Right cardiac atrium (tissue), 5 donors: ENCODE measurements around the gene SEC16A. TPM values are rescaled to one million over a fixed set of nuclear protein-coding genes. Genes with fewer than 3 reads are reported as not detected.

ENCODE experiments used
- ATAC-seq, 2 donors: fragments of 200-7000 bp; cut with Tn5 transposase; one replicate each; pipeline versions ENCODE4 v1.8.0 to v1.9.1; 2020; ENCODE audit warnings: moderate library complexity in 2 of 2, mild to moderate bottlenecking in 1 of 2
- DNase-seq, 3 donors: peaks; one replicate each; pipeline ENCODE4 v3.0.0-alpha.2; 2020
- H3K27ac ChIP-seq: one replicate; pipeline ENCODE4 v1.5.1; 2013; ENCODE audit warnings: mild to moderate bottlenecking, low read length, control low read depth, moderate library complexity
- H3K27me3 ChIP-seq: one replicate; pipeline ENCODE4 v1.6.1; 2013; ENCODE audit not compliant: control insufficient read depth, insufficient read depth
- H3K4me1 ChIP-seq: one replicate; pipeline ENCODE4 v1.6.1; 2013; ENCODE audit warnings: low read length; ENCODE audit not compliant: control insufficient read depth, insufficient read depth
- H3K4me3 ChIP-seq: one replicate; pipeline ENCODE4 v1.5.1; 2013; ENCODE audit warnings: low read length, control low read depth
- H3K9me3 ChIP-seq: one replicate; pipeline ENCODE4 v1.6.1; 2013; ENCODE audit warnings: low read length; ENCODE audit not compliant: control insufficient read depth
- WGBS: extraction: QIAGEN DNeasy Blood & Tissue Kit; methylation state at CpG from one replicate; pipeline ENCODE4 v1.1.7; 2013; 5-methylcytosine and 5-hydroxymethylcytosine counted together
- intact Hi-C, 4 donors: fragments of 100-400 bp; cut with DNase I; formaldehyde crosslinking; loops; one replicate each; pipeline versions ENCODE4 v1.11.0 to v1.14.0; 2022 to 2023
- polyA plus RNA-seq: library from polyadenylated mRNA; stranded (reverse); fragments of 200-250 nt; gene quantifications from one replicate; pipeline ENCODE4 v1.2.3, GENCODE V29; 2013
- total RNA-seq, 4 donors: library from RNA; stranded (reverse); fragmentation: NEBNext Ultra II Directional; extraction: Animal tissue kit (Norgen Biotek cat#: 25700); gene quantifications; one replicate each; pipeline ENCODE4 v1.2.1, GENCODE V29; 2021
- donor health status: healthy with polysubstance abuse.
- donor health status: DM: no; HTN: yes; CAD: no.
- donor health status: DM: no; HTN: no; CAD: no.
- donor health status: DM: no; HTN: yes; CAD: no; lungs with severe emphysema.
- donor health status: DM: yes; HTN: yes; CAD: no.

Gene SEC16A
- total and polyA plus RNA-seq, 5 donors = 23.1 to 35.3 (median 26.4) TPM

GRCh38 chr9:136517950-136518349, 35.1 kb upstream of the SEC16A start:
- intact Hi-C loops = no loop called here
- peak in 1 of 3 donors; percentile 61 for DNase-seq
- Histone ChIP-seq H3K4me3 (no peak overlapping the region), H3K4me1 (no peaks in the 10 kb centered on the region), H3K27ac (no peak overlapping the region), H3K9me3 (no peaks in the 10 kb centered on the region), H3K27me3 (no peaks in the 10 kb centered on the region)
- 86% methylated on average over 17 of the region's 17 CpGs for WGBS
- no peak for ATAC-seq

GRCh38 chr9:136517012-136517743, 34.3 kb upstream of the SEC16A start:
- H3K4me3 ChIP-seq = no peak overlapping the region
- no peak overlapping the region for H3K27ac ChIP-seq
- intact Hi-C loops = no loop called here
- H3K4me1 ChIP-seq = no peaks in the 10 kb centered on the region
- ATAC-seq (no peak), DNase-seq (no peak)
- WGBS = 87% methylated on average over 37 of the region's 37 CpGs
- H3K9me3 ChIP-seq = no peaks in the 10 kb centered on the region
- no peaks in the 10 kb centered on the region for H3K27me3 ChIP-seq

DNA sequence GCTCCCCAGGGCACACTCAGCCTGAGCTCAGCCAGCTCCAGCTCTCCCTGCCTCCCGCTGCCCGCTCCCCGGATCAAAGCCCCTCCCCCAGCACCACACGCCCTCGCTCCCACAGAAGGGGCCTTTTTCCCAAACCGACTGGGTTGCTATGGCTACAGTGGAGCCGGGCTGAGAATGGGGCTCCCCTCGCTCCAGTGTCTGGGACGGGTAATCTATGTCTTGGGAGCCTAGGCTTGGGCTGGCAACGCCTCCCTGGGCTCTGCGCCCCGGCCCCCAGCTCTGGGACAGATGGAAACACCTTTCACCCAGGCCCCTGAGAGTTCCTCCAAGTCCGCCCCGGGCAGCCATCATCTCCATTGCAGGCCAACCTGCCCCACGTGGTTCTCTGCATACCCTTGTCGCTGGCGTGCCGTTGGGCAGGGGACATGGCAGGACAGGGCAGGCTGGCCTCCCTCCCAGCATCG, 33.4 kb upstream of the SEC16A start:
- intact Hi-C loops = no loop called here
- WGBS = 67% methylated on average over 19 of the region's 19 CpGs
- no peak overlapping the region for H3K27ac ChIP-seq
- no peaks in the 10 kb centered on the region for H3K4me1 ChIP-seq
- no peaks in the 10 kb centered on the region for H3K9me3 ChIP-seq
- no peaks in the 10 kb centered on the region for H3K27me3 ChIP-seq
- no peak overlapping the region for H3K4me3 ChIP-seq
- no peak for DNase-seq
- ATAC-seq = no peak

- no peaks in the 10 kb centered on the region for H3K4me1 ChIP-seq
- no peaks in the 10 kb centered on the region for H3K27me3 ChIP-seq
- H3K27ac ChIP-seq = no peak overlapping the region
- no peak for ATAC-seq
- no peak for DNase-seq
- H3K9me3 ChIP-seq = no peaks in the 10 kb centered on the region
- H3K4me3 ChIP-seq = no peak overlapping the region
- intact Hi-C loops = no loop called here
- WGBS = 95% methylated on average over 28 of the region's 28 CpGs
Measured at GRCh38 chr9:136515276-136515675, 32.4 kb upstream of the SEC16A start.

DNA sequence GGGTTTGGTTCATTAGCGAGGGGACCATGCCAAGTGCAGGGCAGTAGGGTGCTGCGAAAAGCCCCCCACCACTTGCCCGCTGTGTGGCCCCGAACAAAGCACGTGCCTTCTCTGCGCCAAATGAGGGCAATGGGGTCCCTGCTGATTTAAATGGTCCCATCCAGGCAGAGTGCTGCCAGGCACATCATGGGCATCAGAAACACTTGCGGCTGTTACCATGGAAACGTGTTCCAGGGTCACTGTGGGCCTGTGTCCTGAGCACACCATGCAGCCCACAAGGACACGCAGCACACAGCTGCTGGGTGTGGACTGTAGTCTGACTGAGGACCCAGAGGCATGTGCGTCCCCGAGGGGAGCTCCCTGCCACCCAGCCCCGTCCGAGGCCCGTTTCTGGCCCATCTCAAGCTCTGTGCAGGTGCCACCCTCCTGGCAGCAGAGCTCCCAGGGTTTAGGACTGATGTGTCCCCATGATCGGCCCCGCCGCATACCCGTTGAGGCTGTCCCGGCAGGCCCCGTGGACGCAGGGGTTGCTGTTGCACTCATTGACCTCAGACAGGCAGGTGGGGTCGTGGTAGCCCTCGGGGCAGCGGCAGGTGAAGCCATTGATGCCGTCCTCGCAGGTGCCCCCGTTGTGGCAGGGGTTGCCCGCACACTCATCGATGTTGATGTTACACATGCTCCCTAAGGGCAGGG, 31.3 kb upstream of the SEC16A start:
- Histone ChIP-seq H3K27me3 (no peaks in the 10 kb centered on the region), H3K4me1 (no peaks in the 10 kb centered on the region), H3K9me3 (no peaks in the 10 kb centered on the region), H3K4me3 (no peak overlapping the region), H3K27ac (no peak overlapping the region)
- DNase-seq (no peak), ATAC-seq (no peak)
- 86% methylated on average over 29 of the region's 29 CpGs for WGBS
- intact Hi-C loops = no loop called here

DNA sequence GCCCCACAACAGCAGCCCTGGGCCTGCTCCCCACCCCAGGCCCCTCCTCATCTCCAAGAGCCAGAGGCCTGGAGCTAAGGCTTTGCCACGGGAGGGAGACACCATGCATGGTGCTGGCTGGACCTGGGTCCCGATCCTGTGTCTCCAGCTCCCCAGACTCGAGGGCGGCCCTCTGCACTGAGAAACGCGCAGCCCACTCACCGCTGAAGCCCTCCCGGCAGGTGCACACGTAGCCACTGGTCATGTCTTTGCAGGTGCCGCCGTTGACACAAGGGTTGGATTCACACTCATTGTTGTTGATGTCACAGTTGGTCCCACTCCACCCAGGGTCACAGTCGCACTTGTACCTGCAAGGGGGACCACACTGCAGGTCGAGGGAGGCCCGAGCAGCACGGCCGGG, 30.4 kb upstream of the SEC16A start:
- no peaks in the 10 kb centered on the region for H3K9me3 ChIP-seq
- no peak overlapping the region for H3K4me3 ChIP-seq
- 95% methylated on average over 16 of the region's 16 CpGs for WGBS
- no peaks in the 10 kb centered on the region for H3K4me1 ChIP-seq
- DNase-seq = no peak
- no peaks in the 10 kb centered on the region for H3K27me3 ChIP-seq
- no peak for ATAC-seq
- no peak overlapping the region for H3K27ac ChIP-seq
- intact Hi-C loops = no loop called here

DNA sequence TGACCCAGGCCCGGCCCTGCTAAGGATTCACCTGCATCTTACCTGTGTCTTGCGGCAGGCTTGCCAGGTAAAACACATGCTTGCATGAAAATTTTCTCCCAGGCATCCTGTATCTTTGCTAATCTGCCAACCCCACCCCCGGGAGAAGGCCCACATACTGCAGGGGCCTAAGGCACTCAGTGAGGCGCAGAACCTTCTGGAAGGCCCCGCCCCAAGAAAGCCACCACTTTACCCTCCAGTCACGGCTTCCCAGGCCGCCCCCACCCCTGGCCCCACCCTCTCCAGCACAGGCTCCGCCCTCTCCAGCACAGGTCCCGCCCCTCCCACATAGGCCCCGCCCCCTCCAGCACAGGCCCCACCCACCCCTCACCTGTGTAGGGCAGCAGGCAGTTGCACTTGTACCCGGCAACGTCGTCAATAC, 29.8 kb upstream of the SEC16A start:
- no peaks in the 10 kb centered on the region for H3K4me1 ChIP-seq
- DNase-seq (peak in 2 of 3 donors; percentile 73 to 82), ATAC-seq (peak; percentile 6 to 39)
- 57% methylated on average over 13 of the region's 13 CpGs for WGBS
- H3K27me3 ChIP-seq = no peaks in the 10 kb centered on the region
- no peaks in the 10 kb centered on the region for H3K9me3 ChIP-seq
- intact Hi-C loops = no loop called here
- H3K27ac ChIP-seq = peak overlapping the region; percentile 81
- no peak overlapping the region for H3K4me3 ChIP-seq

DNA sequence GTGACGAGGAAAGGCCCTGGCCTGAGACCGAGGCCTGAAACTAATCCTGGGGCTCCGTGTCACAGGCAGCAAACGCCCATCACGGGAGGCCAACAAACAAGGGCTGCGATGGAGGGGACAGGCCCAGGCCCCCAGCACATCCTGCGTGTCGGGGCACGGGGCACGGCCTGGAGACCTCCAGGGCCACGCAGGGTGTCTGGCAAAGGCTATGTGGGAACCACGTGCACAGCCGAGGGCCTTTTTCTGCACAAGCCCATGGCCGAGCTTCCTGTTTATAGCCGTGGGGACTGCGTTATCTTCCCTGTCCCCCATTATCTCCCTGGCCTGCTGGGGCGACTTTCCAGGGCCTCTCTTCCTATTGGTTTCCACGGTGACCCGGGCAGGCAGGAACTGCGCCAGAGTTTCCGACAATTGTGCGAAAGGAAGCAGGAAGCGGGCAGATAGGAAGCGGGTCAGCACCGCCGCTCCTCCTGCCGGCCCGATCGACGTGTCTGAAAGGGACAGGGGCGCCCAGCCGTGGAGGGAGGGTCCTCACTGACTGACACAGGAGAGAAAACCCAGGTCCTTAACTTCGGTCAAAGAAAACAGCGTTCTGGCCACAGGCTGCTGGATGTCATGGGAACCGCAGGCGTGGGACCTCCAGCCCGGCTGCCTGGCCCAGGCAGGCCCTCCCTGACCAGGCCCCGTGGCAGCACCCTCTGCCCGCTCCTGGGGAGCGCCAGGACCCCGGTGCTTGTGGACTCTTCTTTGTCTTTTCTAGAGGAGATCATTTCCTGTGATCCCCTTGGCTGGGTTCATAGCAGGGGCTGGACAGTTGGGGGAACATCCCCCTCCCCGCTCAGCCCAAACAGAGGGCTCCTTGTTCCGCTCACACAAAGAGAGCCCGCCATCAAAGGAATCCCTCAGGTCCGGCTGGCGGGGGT, 29.1 kb upstream of the SEC16A start:
- H3K4me3 ChIP-seq = no peak overlapping the region
- DNase-seq (peak; percentile 93 to 97 (median 96)), ATAC-seq (peak; percentile 79 to 85)
- no peaks in the 10 kb centered on the region for H3K27me3 ChIP-seq
- no peaks in the 10 kb centered on the region for H3K4me1 ChIP-seq
- intact Hi-C loops = no loop called here
- whole genome bisulfite sequencing = 46% methylated on average over 46 of the region's 46 CpGs
- H3K9me3 ChIP-seq = no peaks in the 10 kb centered on the region
- peak overlapping the region; percentile 81 for H3K27ac ChIP-seq

GRCh38 chr9:136511144-136511669, 28.4 kb upstream of the SEC16A start:
- Histone ChIP-seq H3K27ac (peak overlapping the region; percentile 65), H3K4me1 (no peaks in the 10 kb centered on the region), H3K4me3 (no peak overlapping the region), H3K9me3 (no peaks in the 10 kb centered on the region), H3K27me3 (no peaks in the 10 kb centered on the region)
- ATAC-seq = no peak
- peak in 1 of 3 donors; percentile 72 for DNase-seq
- intact Hi-C loops = no loop called here
- WGBS = 68% methylated on average over 28 of the region's 28 CpGs

DNA sequence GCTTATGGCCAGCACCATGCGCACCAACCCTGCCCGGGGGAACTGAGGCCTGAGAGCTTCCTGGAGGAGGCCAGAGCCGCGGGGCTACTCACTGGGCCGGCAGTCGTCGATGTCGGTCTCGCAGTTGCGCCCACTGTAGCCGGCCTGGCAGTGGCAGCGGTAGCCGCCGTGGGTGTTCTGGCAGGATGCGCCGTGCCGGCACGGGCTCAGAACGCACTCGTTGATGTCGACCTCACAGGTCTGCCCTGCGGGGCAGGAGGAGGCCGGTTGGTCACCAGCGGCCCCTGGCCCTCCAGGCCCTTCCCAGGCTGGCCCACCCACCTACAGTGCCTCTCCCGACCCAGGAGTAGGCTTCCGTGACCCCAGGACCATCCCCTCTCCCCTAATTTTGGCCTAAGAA, 27.7 kb upstream of the SEC16A start:
- no peaks in the 10 kb centered on the region for H3K27me3 ChIP-seq
- no peak overlapping the region for H3K4me3 ChIP-seq
- DNase-seq = no peak
- ATAC-seq = no peak
- intact Hi-C loops = no loop called here
- WGBS = 82% methylated on average over 26 of the region's 26 CpGs
- no peaks in the 10 kb centered on the region for H3K9me3 ChIP-seq
- H3K4me1 ChIP-seq = no peaks in the 10 kb centered on the region
- H3K27ac ChIP-seq = peak overlapping the region; percentile 65
